Tibial nerve (tissue), 4 donors: Measurements from ENCODE around the gene NELFB. TPM values are rescaled to one million over a fixed set of nuclear protein-coding genes. Genes with fewer than 3 reads are reported as not detected.

Experiments used
- DNase-seq, 2 donors: peaks; one replicate each; pipeline ENCODE4 v3.0.0-alpha.2; 2019; ENCODE audit warnings: low spot score in 2 of 2
- H3K27ac ChIP-seq, 4 donors: fragments of 200-600 bp; sonication (generic) in 3 of 4; one replicate each; pipeline ENCODE4 v1.5.1; 2017 to 2019; ENCODE audit warnings: mild to moderate bottlenecking in 1 of 4
- H3K27me3 ChIP-seq, 2 donors: fragments of 200-600 bp; sonication (generic) in 1 of 2; one replicate each; pipeline versions ENCODE4 v1.5.1 to v1.6.0; 2017 to 2019
- H3K36me3 ChIP-seq, 3 donors: fragments of 200-600 bp; sonication (generic); one replicate each; pipeline ENCODE4 v1.5.1; 2018 to 2019
- H3K4me1 ChIP-seq, 4 donors: fragments of 200-600 bp; sonication (generic) in 3 of 4; one replicate each; pipeline ENCODE4 v1.5.1; 2017 to 2019
- H3K4me3 ChIP-seq, 4 donors: fragments of 200-600 bp; sonication (generic) in 3 of 4; one replicate each; pipeline ENCODE4 v1.5.1; 2017 to 2019; ENCODE audit warnings: mild to moderate bottlenecking in 1 of 4, moderate library complexity in 1 of 4
- H3K9me3 ChIP-seq, 4 donors: fragments of 200-600 bp; sonication (generic) in 3 of 4; one replicate each; pipeline ENCODE4 v1.5.1; 2017 to 2019
- CTCF ChIP-seq, 5 experiments: fragments of 200-600 bp in 3 of 5; fragments of 450-650 bp in 2 of 5; sonication (generic) in 3 of 5; IDR thresholded peaks; one replicate each; pipeline ENCODE4 v1.5.1; 2016 to 2019; ENCODE audit warnings: antibody characterized with exemption in 5 of 5, mild to moderate bottlenecking in 3 of 5, moderate library complexity in 2 of 5
- EP300 ChIP-seq, 2 donors: sonication (generic); formaldehyde crosslinking; IDR thresholded peaks; one replicate each; pipeline ENCODE4 v1.6.1; 2017; ENCODE audit warnings: antibody characterized with exemption in 2 of 2, mild to moderate bottlenecking in 1 of 2
- POLR2A ChIP-seq, 2 donors: fragments of 450-650 bp; IDR thresholded peaks; one replicate each; pipeline ENCODE4 v1.6.1; 2017; ENCODE audit warnings: antibody characterized with exemption in 2 of 2, mild to moderate bottlenecking in 2 of 2, moderate library complexity in 2 of 2
- WGBS, 2 donors: methylation state at CpG; one replicate each; pipeline ENCODE4 v1.1.5; 2018; 5-methylcytosine and 5-hydroxymethylcytosine counted together
- total RNA-seq, 4 donors: library from RNA; depleted of rRNA; stranded (reverse); fragments of >200 nt; gene quantifications; one replicate each; pipeline ENCODE4 v1.1.0, GENCODE V29; 2016

Gene NELFB
- total RNA-seq, 4 donors from 2014 or later = 29.7 to 52.0 (median 38.7) TPM

DNA sequence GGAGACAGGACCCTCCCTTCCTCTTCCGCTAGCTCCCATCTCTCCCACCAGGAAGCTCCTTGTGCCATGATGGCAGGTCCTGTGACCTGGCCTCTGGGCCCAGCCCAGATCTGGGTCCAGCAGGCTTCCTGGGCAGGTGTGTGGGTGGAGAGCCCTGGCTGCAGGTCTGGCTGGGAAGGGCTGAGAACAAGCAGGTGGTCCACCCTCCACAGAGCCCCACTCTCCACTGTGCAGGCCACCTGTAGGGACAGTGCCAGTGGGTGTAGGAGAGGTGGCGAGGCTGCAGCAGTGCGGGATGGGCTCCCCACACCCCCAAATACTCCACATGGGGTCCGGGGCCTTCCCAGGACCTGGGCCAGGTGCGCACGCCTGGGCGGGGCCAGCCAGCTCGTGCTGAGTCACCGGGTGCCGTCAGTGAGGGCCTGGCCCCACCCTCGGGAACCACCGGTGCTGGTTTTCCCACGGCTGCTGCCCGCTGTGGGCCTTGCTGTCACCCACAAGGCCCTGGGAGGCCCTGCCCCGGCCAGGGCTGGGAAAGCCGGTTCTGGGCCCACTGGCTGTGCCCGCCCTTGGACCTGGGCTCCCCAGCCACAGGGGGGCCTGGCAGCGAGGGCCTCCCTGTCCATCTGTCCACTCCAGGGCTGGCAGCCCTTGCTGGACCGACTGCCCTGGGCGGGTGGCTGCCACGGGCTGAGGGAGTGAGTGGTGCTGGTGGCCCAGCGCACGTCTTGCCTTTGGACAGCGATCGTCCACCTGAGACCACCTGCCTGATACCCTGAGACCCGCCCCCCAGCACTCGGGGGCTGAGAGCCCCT, 56.3 kb downstream of the NELFB start:
- 65 to 84% methylated on average over 16 to 19 of the region's 27 CpGs for WGBS, 2 donors
- no peak for TF ChIP-seq CTCF (IDR thresholded peaks at IDR 0.05)
- TF ChIP-seq POLR2A (IDR thresholded peaks at IDR 0.05) = no peak
- no peak for TF ChIP-seq EP300 (IDR thresholded peaks at IDR 0.05)
- no peaks in the 10 kb centered on the region for H3K9me3 ChIP-seq
- peaks cover 0 to 39% (median 30%) of the 10 kb centered on the region in 4 donors for H3K4me1 ChIP-seq
- peak overlapping the region in 2 of 4 donors; percentile 14 to 51 for H3K27ac ChIP-seq
- H3K4me3 ChIP-seq = no peak overlapping the region
- DNase-seq = no peak
- H3K27me3 ChIP-seq = peaks cover 0 to 36% of the 10 kb centered on the region in 2 donors
- no peaks in the 10 kb centered on the region for H3K36me3 ChIP-seq

DNA sequence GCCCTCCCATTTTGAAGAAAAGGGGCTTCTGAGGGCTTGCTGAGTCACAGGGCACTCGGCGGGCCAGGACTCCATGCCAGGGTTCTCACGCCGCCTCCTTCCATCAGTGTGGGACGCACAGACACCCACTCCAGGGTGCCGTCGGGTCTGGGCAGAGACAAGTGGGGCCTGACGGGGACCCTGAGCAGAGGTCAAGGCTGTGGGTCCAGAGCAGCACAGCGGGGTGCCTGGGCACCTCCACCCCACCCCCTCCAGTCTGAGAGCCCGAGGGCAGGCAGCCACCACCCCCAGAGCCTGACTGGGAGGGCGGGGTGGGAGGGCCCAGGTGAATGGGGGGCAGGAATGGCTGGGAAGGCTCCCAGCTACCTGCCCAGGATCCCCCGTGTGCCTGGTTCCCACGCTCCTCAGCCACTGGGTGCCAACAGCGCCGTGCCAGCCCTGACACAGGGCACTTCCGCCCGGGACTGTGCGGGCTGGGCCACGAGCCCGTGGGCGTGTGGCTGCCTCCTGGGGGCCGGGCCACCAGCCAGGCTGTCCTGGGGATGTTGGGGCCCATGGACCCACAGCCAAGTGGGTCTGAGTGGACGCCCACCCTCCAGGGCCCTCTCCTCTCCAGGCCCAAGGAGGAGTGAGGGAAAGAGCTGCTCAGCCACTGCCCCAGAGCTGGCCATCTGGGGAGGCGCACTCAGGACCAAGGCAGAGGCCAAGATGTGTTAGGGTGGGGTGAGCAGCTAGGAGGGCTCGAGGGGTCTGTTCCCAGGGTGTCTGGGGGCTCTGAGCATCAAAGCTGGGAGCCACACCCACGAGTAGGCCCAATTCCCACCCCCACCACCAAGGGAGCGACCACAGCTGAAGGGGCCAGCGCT, 57.1 kb downstream of the NELFB start:
- no peak for TF ChIP-seq CTCF (IDR thresholded peaks at IDR 0.05)
- no peak for TF ChIP-seq EP300 (IDR thresholded peaks at IDR 0.05)
- no peak for TF ChIP-seq POLR2A (IDR thresholded peaks at IDR 0.05)
- Histone ChIP-seq H3K4me3 (no peak overlapping the region), H3K27me3 (peaks cover 0 to 36% of the 10 kb centered on the region in 2 donors), H3K9me3 (no peaks in the 10 kb centered on the region), H3K4me1 (peaks cover 0 to 38% (median 26%) of the 10 kb centered on the region in 4 donors), H3K27ac (peak overlapping the region in 2 of 4 donors; percentile 14 to 51), H3K36me3 (no peaks in the 10 kb centered on the region)
- no peak for DNase-seq
- WGBS, 2 donors = 66 to 75% methylated on average over 14 to 25 of the region's 28 CpGs

GRCh38 chr9:137312852-137313325, 57.8 kb downstream of the NELFB start:
- peaks cover 0 to 33% (median 22%) of the 10 kb centered on the region in 4 donors for H3K4me1 ChIP-seq
- TF ChIP-seq EP300 (IDR thresholded peaks at IDR 0.05) (no peak), POLR2A (IDR thresholded peaks at IDR 0.05) (no peak), CTCF (IDR thresholded peaks at IDR 0.05) (no peak)
- no peaks in the 10 kb centered on the region for H3K9me3 ChIP-seq
- H3K27ac ChIP-seq = no peak overlapping the region
- peaks cover 0 to 34% of the 10 kb centered on the region in 2 donors for H3K27me3 ChIP-seq
- 79 to 94% methylated on average over 5 to 6 of the region's 6 CpGs for WGBS, 2 donors
- DNase-seq = no peak
- no peaks in the 10 kb centered on the region for H3K36me3 ChIP-seq
- H3K4me3 ChIP-seq = no peak overlapping the region

- TF ChIP-seq POLR2A (IDR thresholded peaks at IDR 0.05) = no peak
- no peak for TF ChIP-seq EP300 (IDR thresholded peaks at IDR 0.05)
- TF ChIP-seq CTCF (IDR thresholded peaks at IDR 0.05) = no peak
- WGBS, 2 donors = 67 to 69% methylated on average over 7 to 8 of the region's 9 CpGs
- no peak for DNase-seq
- peaks cover 0 to 36% of the 10 kb centered on the region in 2 donors for H3K27me3 ChIP-seq
- peaks cover 0 to 29% (median 22%) of the 10 kb centered on the region in 4 donors for H3K4me1 ChIP-seq
- H3K9me3 ChIP-seq = no peaks in the 10 kb centered on the region
- H3K4me3 ChIP-seq = no peak overlapping the region
- peak overlapping the region in 1 of 4 donors; percentile 60 for H3K27ac ChIP-seq
- H3K36me3 ChIP-seq = no peaks in the 10 kb centered on the region
Measured at GRCh38 chr9:137313326-137313936, 58.3 kb downstream of the NELFB start.
